Right lobe of liver (tissue), 4 donors: ENCODE measurements around the gene CTNNBIP1.

Experiments used
- CTCF ChIP-seq, 4 donors: fragments of 200-600 bp in 3 of 4; fragments of 450-650 bp in 1 of 4; IDR thresholded peaks; one replicate each; pipeline versions ENCODE4 v1.5.1 to v1.8.0; 2016 to 2022; ENCODE audit warnings: antibody characterized with exemption in 4 of 4, mild to moderate bottlenecking in 2 of 4
- POLR2A ChIP-seq: fragments of 450-650 bp; IDR thresholded peaks from one replicate; pipeline ENCODE4 v1.6.1; 2017; ENCODE audit warnings: antibody characterized with exemption, mild to moderate bottlenecking
- donor health status: DM: no; HTN: no; CAD: no.
- donor health status: DM: no; HTN: no; CAD: no.
- donor health status: DM: no; HTN: yes; CAD: no.

- TF ChIP-seq POLR2A (no peak), CTCF (IDR thresholded peaks at IDR 0.05) (no peak)
These were observed 95.5 kb downstream of the CTNNBIP1 start for GRCh38 chr1:9814619-9815018.
